Endodermal cell (in vitro differentiated cells): ENCODE data around the gene C17orf100. TPM values are rescaled to one million over a fixed set of nuclear protein-coding genes. Genes with fewer than 3 reads are reported as not detected.

ENCODE experiments used
- DNase-seq: peaks from one replicate; pipeline ENCODE4 v3.0.0-alpha.2; 2017
- H3K27ac ChIP-seq: 2 replicates; pipeline ENCODE4 v1.5.1; 2013; ENCODE audit warnings: mild to moderate bottlenecking, low read depth, low read length, moderate library complexity
- H3K27me3 ChIP-seq: 2 replicates; pipeline ENCODE4 v1.6.1; 2013; ENCODE audit warnings: mild to moderate bottlenecking, low read length, moderate library complexity; ENCODE audit not compliant: insufficient read depth, control insufficient read depth, poor library complexity, severe bottlenecking
- H3K36me3 ChIP-seq: 2 replicates; pipeline ENCODE4 v1.7.0; 2013; ENCODE audit warnings: mild to moderate bottlenecking, low read length, moderate library complexity; ENCODE audit not compliant: control insufficient read depth, insufficient read depth
- H3K4me1 ChIP-seq: one replicate; pipeline ENCODE4 v1.7.0; 2013; ENCODE audit warnings: low read length; ENCODE audit not compliant: control insufficient read depth, insufficient read depth
- H3K4me3 ChIP-seq: 2 replicates; pipeline ENCODE4 v1.5.1; 2013; ENCODE audit warnings: mild to moderate bottlenecking, low read length, moderate library complexity
- H3K9ac ChIP-seq: 2 replicates; pipeline ENCODE4 v1.6.1; 2013; ENCODE audit warnings: mild to moderate bottlenecking, low read length, moderate library complexity; ENCODE audit not compliant: poor library complexity, severe bottlenecking; ENCODE audit errors: extremely low read depth
- H3K9me3 ChIP-seq: 2 replicates; pipeline ENCODE4 v1.6.1; 2013; ENCODE audit warnings: mild to moderate bottlenecking, low read length, moderate library complexity; ENCODE audit not compliant: control insufficient read depth
- H3K27ac Mint-ChIP-seq: 2 replicates; pipeline ENCODE4 v1.8.0; 2020; ENCODE audit warnings: mixed read lengths
- H3K27me3 Mint-ChIP-seq: 2 replicates; pipeline ENCODE4 v1.8.0; 2021; ENCODE audit warnings: mild to moderate bottlenecking, mixed read lengths; ENCODE audit not compliant: insufficient read depth
- H3K36me3 Mint-ChIP-seq: 2 replicates; pipeline ENCODE4 v1.8.0; 2020; ENCODE audit warnings: low read depth, mixed read lengths
- H3K4me1 Mint-ChIP-seq: 2 replicates; pipeline ENCODE4 v1.8.0; 2020; ENCODE audit warnings: mixed read lengths
- H3K4me3 Mint-ChIP-seq: 2 replicates; pipeline ENCODE4 v1.8.0; 2020; ENCODE audit warnings: mild to moderate bottlenecking, moderate library complexity, mixed read lengths
- H3K9me3 Mint-ChIP-seq: 2 replicates; pipeline ENCODE4 v1.8.0; 2020; ENCODE audit warnings: mild to moderate bottlenecking, mixed read lengths
- CTCF ChIP-seq: fragments of 200-600 bp; sonication (generic); conservative IDR thresholded peaks from 2 replicates; pipeline ENCODE4 v1.5.0; 2021; ENCODE audit warnings: antibody characterized with exemption, mild to moderate bottlenecking
- WGBS, 2 experiments: methylation state at CpG; one replicate each; pipeline versions ENCODE4 v1.1.5 to v1.1.7; 2013; ENCODE audit warnings: missing lambda C conversion rate in 2 of 2, mixed read lengths in 1 of 2; ENCODE audit not compliant: insufficient coverage in 1 of 2, insufficient read length in 1 of 2; 5-methylcytosine and 5-hydroxymethylcytosine counted together
- total RNA-seq, 2 donors: library from RNA; stranded (reverse); fragmentation: NEBNext Ultra II Directional in 1 of 2; extraction: Animal tissue kit (Norgen Biotek cat#: 25700) in 1 of 2; gene quantifications; 2 replicates in 1 of 2; 3 replicates in 1 of 2; pipeline ENCODE4 v1.2.1, GENCODE V29; 2021

The C17orf100 gene
- total RNA-seq, 2 donors from 2014 or later = 2.7 to 3.0 TPM

GRCh38 chr17:6666077-6666521, 14.5 kb downstream of the C17orf100 start:
- peaks cover 3% of the 10 kb centered on the region for H3K4me1 Mint-ChIP-seq
- peak; percentile 95 for DNase-seq
- peak; percentile 95 for TF ChIP-seq CTCF
- Histone ChIP-seq H3K27me3 (peaks cover 5% of the 10 kb centered on the region), H3K36me3 (no peaks in the 10 kb centered on the region), H3K4me1 (no peaks in the 10 kb centered on the region), H3K27ac (no peak overlapping the region), H3K9me3 (no peaks in the 10 kb centered on the region), H3K4me3 (no peak overlapping the region), H3K9ac (no peak overlapping the region)
- H3K9me3 Mint-ChIP-seq = no peaks in the 10 kb centered on the region
- no peak overlapping the region for H3K27ac Mint-ChIP-seq
- H3K36me3 Mint-ChIP-seq = no peaks in the 10 kb centered on the region
- H3K27me3 Mint-ChIP-seq = peaks cover 25% of the 10 kb centered on the region
- WGBS, 2 experiments = 23 to 26% methylated on average over 7 to 9 of the region's 9 CpGs
- H3K4me3 Mint-ChIP-seq = no peak overlapping the region

GRCh38 chr17:6666557-6666956, 15.0 kb downstream of the C17orf100 start:
- H3K27ac Mint-ChIP-seq = no peak overlapping the region
- H3K9me3 Mint-ChIP-seq = no peaks in the 10 kb centered on the region
- no peak overlapping the region for H3K9ac ChIP-seq
- no peak overlapping the region for H3K27ac ChIP-seq
- 91 to 96% methylated on average over 6 of the region's 6 CpGs for WGBS, 2 experiments
- no peak overlapping the region for H3K4me3 Mint-ChIP-seq
- no peak for DNase-seq
- H3K4me3 ChIP-seq = no peak overlapping the region
- no peak for TF ChIP-seq CTCF
- H3K36me3 ChIP-seq = no peaks in the 10 kb centered on the region
- peaks cover under 1% of the 10 kb centered on the region for H3K27me3 ChIP-seq
- H3K4me1 ChIP-seq = no peaks in the 10 kb centered on the region
- H3K9me3 ChIP-seq = no peaks in the 10 kb centered on the region
- peaks cover 3% of the 10 kb centered on the region for H3K4me1 Mint-ChIP-seq
- H3K27me3 Mint-ChIP-seq = peaks cover 21% of the 10 kb centered on the region
- no peaks in the 10 kb centered on the region for H3K36me3 Mint-ChIP-seq

GRCh38 chr17:6667516-6667915, 16.0 kb downstream of the C17orf100 start:
- Mint-ChIP-seq H3K27me3 (peaks cover 21% of the 10 kb centered on the region), H3K4me3 (no peak overlapping the region), H3K27ac (no peak overlapping the region)

More at GRCh38 chr17:6667516-6667915, 16.0 kb downstream of the C17orf100 start:
- H3K27ac ChIP-seq = no peak overlapping the region
- H3K9ac ChIP-seq = no peak overlapping the region
- H3K4me3 ChIP-seq = no peak overlapping the region
- DNase-seq = no peak
- Mint-ChIP-seq H3K9me3 (no peaks in the 10 kb centered on the region), H3K4me1 (peaks cover 3% of the 10 kb centered on the region), H3K36me3 (no peaks in the 10 kb centered on the region)
- H3K4me1 ChIP-seq = no peaks in the 10 kb centered on the region
- no peak for TF ChIP-seq CTCF
- no peaks in the 10 kb centered on the region for H3K9me3 ChIP-seq
- H3K36me3 ChIP-seq = no peaks in the 10 kb centered on the region
- no peaks in the 10 kb centered on the region for H3K27me3 ChIP-seq
- WGBS, 2 experiments = 82 to 85% methylated on average over 3 to 6 of the region's 6 CpGs
